SK-N-SH (cell line): ENCODE data around the gene SCN3A. TPM values are rescaled to one million over a fixed set of nuclear protein-coding genes. Genes with fewer than 3 reads are reported as not detected.

Experiments
- CTCF ChIA-PET: fragments of 300-600, 350-600 bp; formaldehyde crosslinking; extraction: SDS; loops from one replicate; lab custom pipeline; 2021; lab: Yijun Ruan, JAX
- POLR2A ChIA-PET: fragments of 350-600 bp; sonication (Branson Sonifier 250); formaldehyde crosslinking; extraction: SDS; loops from one replicate; lab custom pipeline; 2020; ENCODE audit warnings: antibody characterized with exemption, inconsistent platforms; lab: Yijun Ruan, JAX
- DNase-seq: peaks from one replicate; pipeline ENCODE4 v3.0.0; 2012
- H2AFZ ChIP-seq: fragments of 200-600 bp; sonication (generic); 2 replicates; pipeline ENCODE4 v1.8.1; 2016; ENCODE audit warnings: antibody characterized with exemption, mild to moderate bottlenecking, low read depth
- H3F3A ChIP-seq: fragments of 200-600 bp; sonication (generic); replicated peaks from 2 replicates; pipeline ENCODE3; 2016; ENCODE audit warnings: antibody characterized with exemption, mild to moderate bottlenecking; ENCODE audit not compliant: insufficient read depth
- H3K27ac ChIP-seq, 2 experiments: fragments of 200-500 bp in 1 of 2; fragments of 200-600 bp in 1 of 2; sonication (Bioruptor generic) in 1 of 2; sonication (generic), shearing (Covaris generic) in 1 of 2; 2 replicates each; pipeline versions ENCODE4 v1.5.1 to v1.6.1; 2014 to 2016; ENCODE audit warnings: low read depth in 2 of 2, inconsistent platforms in 1 of 2, low read length in 1 of 2, mild to moderate bottlenecking in 1 of 2, mixed read lengths in 1 of 2
- H3K27me3 ChIP-seq: fragments of 200-600 bp; sonication (generic), shearing (Covaris generic); 2 replicates; pipeline ENCODE4 v1.6.1; 2016; ENCODE audit warnings: mixed run types; ENCODE audit not compliant: insufficient read depth
- H3K36me3 ChIP-seq, 2 experiments: fragments of 200-500 bp in 1 of 2; fragments of 200-600 bp in 1 of 2; sonication (Bioruptor generic) in 1 of 2; sonication (generic) in 1 of 2; replicated peaks in 1 of 2; 2 replicates each; pipeline versions ENCODE3 to v1.5.1; 2014 to 2016; ENCODE audit warnings: low read length in 1 of 2, mild to moderate bottlenecking in 1 of 2; ENCODE audit not compliant: insufficient read depth in 2 of 2, control insufficient read depth in 1 of 2
- H3K4me1 ChIP-seq, 2 experiments: fragments of 200-500 bp in 1 of 2; fragments of 200-600 bp in 1 of 2; sonication (Bioruptor generic) in 1 of 2; sonication (generic), shearing (Covaris generic) in 1 of 2; 2 replicates each; pipeline versions ENCODE4 v1.5.1 to v1.6.1; 2014 to 2016; ENCODE audit warnings: low read depth in 1 of 2, low read length in 1 of 2, mixed run types in 1 of 2; ENCODE audit not compliant: insufficient read depth in 2 of 2, control insufficient read depth in 1 of 2
- H3K4me2 ChIP-seq: fragments of 200-600 bp; sonication (generic), shearing (Covaris generic); 2 replicates; pipeline ENCODE4 v1.6.1; 2017; ENCODE audit warnings: mixed run types
- H3K4me3 ChIP-seq, 2 experiments: fragments of 200-500 bp in 1 of 2; fragments of 200-600 bp in 1 of 2; sonication (Bioruptor generic) in 1 of 2; sonication (generic), shearing (Covaris generic) in 1 of 2; 2 replicates each; pipeline versions ENCODE4 v1.5.1 to v1.8.1; 2014 to 2016; ENCODE audit warnings: low read depth in 2 of 2, inconsistent platforms in 1 of 2, low read length in 1 of 2, mild to moderate bottlenecking in 1 of 2, mixed read lengths in 1 of 2, moderate library complexity in 1 of 2
- H3K79me2 ChIP-seq: fragments of 200-600 bp; sonication (generic); 2 replicates; pipeline ENCODE4 v1.8.1; 2017; ENCODE audit warnings: mild to moderate bottlenecking; ENCODE audit not compliant: insufficient read depth
- H3K9ac ChIP-seq: fragments of 200-600 bp; sonication (generic); 2 replicates; pipeline ENCODE4 v1.6.1; 2017; ENCODE audit warnings: mixed run types
- H3K9me2 ChIP-seq: fragments of 200-600 bp; sonication (generic); 2 replicates; pipeline ENCODE4 v1.6.1; 2017; ENCODE audit warnings: mixed run types
- H3K9me3 ChIP-seq: fragments of 200-600 bp; sonication (generic); 2 replicates; pipeline ENCODE4 v1.6.1; 2017; ENCODE audit warnings: mixed run types, mild to moderate bottlenecking, moderate library complexity
- H4K20me1 ChIP-seq: fragments of 200-600 bp; sonication (generic); 2 replicates; pipeline ENCODE4 v1.6.1; 2017; ENCODE audit warnings: mild to moderate bottlenecking, mixed run types; ENCODE audit not compliant: insufficient read depth
- CHD2 ChIP-seq: fragments of 150-350 bp; IDR thresholded peaks from 2 replicates; pipeline ENCODE4 v1.6.1; 2018; ENCODE audit warnings: low read length; ENCODE audit not compliant: partially characterized antibody
- CTCF ChIP-seq: fragments of 200-600 bp; sonication (generic); IDR thresholded peaks from 2 replicates; pipeline ENCODE4 v1.6.1; 2017; ENCODE audit warnings: antibody characterized with exemption, mild to moderate bottlenecking, moderate library complexity
- FOXJ3 ChIP-seq: sonication (generic); formaldehyde crosslinking; IDR thresholded peaks from 2 replicates; pipeline ENCODE4 v1.5.1; 2020; ENCODE audit warnings: mild to moderate bottlenecking, missing genetic modification reagents
- FOXM1 ChIP-seq: IDR thresholded peaks from 2 replicates; pipeline ENCODE4 v1.4.0; 2012; ENCODE audit warnings: low read depth, mild to moderate bottlenecking
- GABPA ChIP-seq: IDR thresholded peaks from 2 replicates; pipeline ENCODE4 v1.4.0; 2012; ENCODE audit warnings: low read depth, mild to moderate bottlenecking
- IRF3 ChIP-seq: fragments of 150-350 bp; IDR thresholded peaks from 2 replicates; pipeline ENCODE4 v1.6.1; 2016; ENCODE audit warnings: mild to moderate bottlenecking, low read depth, low read length
- MEF2A ChIP-seq: IDR thresholded peaks from 2 replicates; pipeline ENCODE4 v1.4.0; 2012; ENCODE audit warnings: low read depth, borderline replicate concordance
- MXI1 ChIP-seq: IDR thresholded peaks from 2 replicates; pipeline ENCODE4 v1.6.1; 2012; ENCODE audit warnings: mild to moderate bottlenecking, low read depth, low read length, improper control_type of control experiment
- NFIC ChIP-seq: IDR thresholded peaks from 2 replicates; pipeline ENCODE4 v1.4.0; 2012; ENCODE audit warnings: borderline replicate concordance
- NRF1 ChIP-seq: IDR thresholded peaks from 2 replicates; pipeline ENCODE4 v1.6.1; 2012; ENCODE audit warnings: low read depth, mild to moderate bottlenecking, low read length
- PBX3 ChIP-seq: IDR thresholded peaks from 2 replicates; pipeline ENCODE4; 2012
- POLR2AphosphoS5 ChIP-seq: IDR thresholded peaks from 2 replicates; pipeline ENCODE4 v1.6.1; 2012; ENCODE audit warnings: low read depth, low read length
- RAD21 ChIP-seq: IDR thresholded peaks from 2 replicates; pipeline ENCODE4 v1.6.1; 2012; ENCODE audit warnings: mild to moderate bottlenecking, low read length
- RCOR1 ChIP-seq: fragments of 150-350 bp; IDR thresholded peaks from 2 replicates; pipeline ENCODE4 v1.6.1; 2017; ENCODE audit warnings: antibody characterized with exemption, low read length
- RFX5 ChIP-seq: IDR thresholded peaks from 2 replicates; pipeline ENCODE4 v1.6.1; 2012; ENCODE audit warnings: mild to moderate bottlenecking, improper control_type of control experiment, low read length
- RXRA ChIP-seq: IDR thresholded peaks from 2 replicates; pipeline ENCODE4 v1.4.0; 2012; ENCODE audit warnings: low read depth, mild to moderate bottlenecking, borderline replicate concordance
- SIN3A ChIP-seq: IDR thresholded peaks from 2 replicates; pipeline ENCODE4 v1.6.1; 2012; ENCODE audit warnings: low read depth, mild to moderate bottlenecking, low read length, moderate library complexity, borderline replicate concordance
- SMC3 ChIP-seq: IDR thresholded peaks from 2 replicates; pipeline ENCODE4 v1.6.1; 2012; ENCODE audit warnings: low read depth, low read length, improper control_type of control experiment
- TAF1 ChIP-seq: IDR thresholded peaks from 2 replicates; pipeline ENCODE4 v1.6.1; 2012; ENCODE audit warnings: low read depth, mild to moderate bottlenecking, low read length, moderate library complexity, borderline replicate concordance
- USF2 ChIP-seq: fragments of 150-350 bp; IDR thresholded peaks from 2 replicates; pipeline ENCODE4 v1.6.1; 2017; ENCODE audit warnings: antibody characterized with exemption, low read length, low read depth, borderline replicate concordance
- WGBS: methylation state at CpG from one replicate; pipeline ENCODE4 v1.1.6; 2017; ENCODE audit warnings: low lambda C conversion rate; 5-methylcytosine and 5-hydroxymethylcytosine counted together
- polyA plus RNA-seq, 3 experiments: library from polyadenylated mRNA; depleted of rRNA; stranded (reverse); fragments of >200 nt; gene quantifications; 2 replicates each; pipeline ENCODE4 v1.2.3, GENCODE V29; 2012

SCN3A gene
- polyA plus RNA-seq, 1 of the 3 experiments (the other 2 are of a cell fraction): 0.33 TPM

- CTCF ChIA-PET: interaction anchor here (0.8 to 5.1 kb wide), 8 partner anchors 39 to 172 kb away, joined by 3 to 39 read pairs (median 3); partner anchors contain the start of genes SCN2A and SCN3A
- no peaks in the 10 kb centered on the region for H3K36me3 ChIP-seq
- H3K9ac ChIP-seq: peak overlapping the region; percentile 10; the same call in 1 of the 2 replicates
- peaks cover 2% of the 10 kb centered on the region for H3F3A ChIP-seq
- H3K9me2 ChIP-seq: no peaks in the 10 kb centered on the region
- no peaks in the 10 kb centered on the region for H3K27me3 ChIP-seq
- H3K79me2 ChIP-seq: no peaks in the 10 kb centered on the region
- peak overlapping the region; percentile 26 to 92; a peak in 3 of 4 replicates for H3K27ac ChIP-seq
- peak overlapping the region; percentile 28 to 44 for H3K4me3 ChIP-seq
- WGBS: 4% methylated on average over 12 of the region's 12 CpGs
- peak overlapping the region; percentile 92 for H2AFZ ChIP-seq
- H3K4me2 ChIP-seq: peak overlapping the region; percentile 71
- no peaks in the 10 kb centered on the region for H4K20me1 ChIP-seq
- POLR2A ChIA-PET: interaction anchor here (1.0 kb wide), 1 partner anchor 50 kb away, joined by 4 read pairs; no protein-coding TSS in a partner anchor
- DNase-seq: peak; percentile 79
- H3K9me3 ChIP-seq: no peaks in the 10 kb centered on the region; the same call in 1 of the 2 replicates
- H3K4me1 ChIP-seq: peaks cover 0 to 25% of the 10 kb centered on the region in 2 experiments; a peak in 2 of 4 replicates
- TF ChIP-seq NRF1 (no peak), IRF3 (no peak), RAD21 (0 out of 2 replicates have a peak, but pooled peaks have one; percentile 11), TAF1 (0 out of 2 replicates have a peak, but pooled peaks have one; percentile 30)
- TF ChIP-seq, all 33 proteins: peak for 2
Measured at GRCh38 chr2:165067643-165068486, 136.0 kb downstream of the SCN3A start.

GRCh38 chr2:165064743-165065142, 139.1 kb downstream of the SCN3A start:
- Histone ChIP-seq H3K4me2 (no peak overlapping the region), H3K4me1 (peaks cover 0 to 21% of the 10 kb centered on the region in 2 experiments; a peak in 2 of 4 replicates), H3K36me3 (no peaks in the 10 kb centered on the region), H3F3A (peaks cover 2% of the 10 kb centered on the region), H3K4me3 (no peak overlapping the region), H4K20me1 (no peaks in the 10 kb centered on the region), H3K27me3 (no peaks in the 10 kb centered on the region), H2AFZ (no peak overlapping the region), H3K9me3 (no peaks in the 10 kb centered on the region), H3K9me2 (no peaks in the 10 kb centered on the region), H3K27ac (no peak overlapping the region), H3K9ac (no peak overlapping the region), H3K79me2 (no peaks in the 10 kb centered on the region)
- ChIA-PET POLR2A (no interaction called here), CTCF (interaction anchor here (0.8 to 1.2 kb wide), 5 partner anchors 9 to 139 kb away, joined by 3 to 4 read pairs (median 3); partner anchors contain the start of gene SCN3A)
- no peak for DNase-seq
- WGBS: 91% methylated on average over 3 of the region's 3 CpGs
- TF ChIP-seq GABPA (no peak), MEF2A (no peak), PBX3 (no peak), FOXM1 (no peak), CTCF (no peak), RXRA (no peak), FOXJ3 (CRISPR knock-in tag) (no peak), SMC3 (no peak), NFIC (no peak), USF2 (no peak), POLR2AphosphoS5 (no peak), IRF3 (no peak), SIN3A (no peak), CHD2 (no peak), RCOR1 (no peak), MXI1 (no peak), RFX5 (no peak)
